Mesenchymal stem cell (in vitro differentiated cells and primary cell): ENCODE results near the gene ZSWIM6.

ENCODE experiments used
- DNase-seq: peaks from one replicate; pipeline ENCODE4 v3.0.0-alpha.2; 2013
- H2AFZ ChIP-seq: one replicate; pipeline ENCODE4 v1.6.1; 2013; ENCODE audit warnings: low read depth, mild to moderate bottlenecking, control low read depth, inconsistent platforms, low read length, moderate library complexity
- H2AK5ac ChIP-seq: 2 replicates; pipeline ENCODE4 v1.6.1; 2013; ENCODE audit warnings: low read length, moderate library complexity, mild to moderate bottlenecking, inconsistent platforms; ENCODE audit not compliant: severe bottlenecking
- H2BK120ac ChIP-seq: one replicate; pipeline ENCODE4 v1.6.1; 2013; ENCODE audit warnings: low read depth, mild to moderate bottlenecking, inconsistent platforms, low read length, moderate library complexity
- H2BK12ac ChIP-seq, 2 experiments: one replicate each; pipeline ENCODE4 v1.6.1; 2013; ENCODE audit warnings: inconsistent platforms in 2 of 2, low read length in 2 of 2, mild to moderate bottlenecking in 2 of 2, moderate library complexity in 2 of 2, control low read depth in 1 of 2
- H2BK15ac ChIP-seq: one replicate; pipeline ENCODE4 v1.6.1; 2013; ENCODE audit warnings: mild to moderate bottlenecking, low read depth, inconsistent platforms; ENCODE audit not compliant: poor library complexity, severe bottlenecking
- H2BK5ac ChIP-seq: 2 replicates; pipeline ENCODE4 v1.6.1; 2013; ENCODE audit warnings: low read depth, mild to moderate bottlenecking, low read length, control low read depth, inconsistent platforms; ENCODE audit not compliant: poor library complexity, severe bottlenecking
- H3K14ac ChIP-seq, 2 experiments: one replicate each; pipeline ENCODE4 v1.6.1; 2013; ENCODE audit warnings: inconsistent platforms in 2 of 2, low read length in 2 of 2, control low read depth in 1 of 2, mild to moderate bottlenecking in 1 of 2, moderate library complexity in 1 of 2
- H3K18ac ChIP-seq, 2 experiments: one replicate each; pipeline ENCODE4 v1.6.1; 2013; ENCODE audit warnings: inconsistent platforms in 2 of 2, low read length in 2 of 2, control low read depth in 1 of 2, low read depth in 1 of 2, mild to moderate bottlenecking in 1 of 2
- H3K23ac ChIP-seq, 2 experiments: one replicate each; pipeline ENCODE4 v1.6.1; 2013; ENCODE audit warnings: inconsistent platforms in 2 of 2, low read length in 2 of 2, mild to moderate bottlenecking in 2 of 2, moderate library complexity in 2 of 2, control low read depth in 1 of 2
- H3K27ac ChIP-seq: 2 replicates; pipeline ENCODE4 v1.5.1; 2013; ENCODE audit warnings: mild to moderate bottlenecking, moderate library complexity, low read length, control low read depth, inconsistent platforms; ENCODE audit not compliant: poor library complexity, severe bottlenecking
- H3K27me3 ChIP-seq, 2 experiments: 2 replicates each; pipeline versions ENCODE4 v1.6.1 to v1.7.0; 2013; ENCODE audit warnings: low read length in 2 of 2, mild to moderate bottlenecking in 2 of 2, moderate library complexity in 2 of 2, control low read depth in 1 of 2, inconsistent platforms in 1 of 2; ENCODE audit not compliant: control insufficient read depth in 1 of 2, insufficient read depth in 1 of 2
- H3K36me3 ChIP-seq, 2 experiments: 2 replicates each; pipeline versions ENCODE4 v1.6.1 to v1.7.0; 2013; ENCODE audit warnings: low read length in 2 of 2, control low read depth in 1 of 2, inconsistent platforms in 1 of 2, low read depth in 1 of 2, mild to moderate bottlenecking in 1 of 2; ENCODE audit not compliant: insufficient read depth in 2 of 2, control insufficient read depth in 1 of 2
- H3K4ac ChIP-seq, 2 experiments: one replicate each; pipeline ENCODE4 v1.6.1; 2013; ENCODE audit warnings: inconsistent platforms in 2 of 2, low read length in 2 of 2, mild to moderate bottlenecking in 2 of 2, moderate library complexity in 2 of 2, control low read depth in 1 of 2, low read depth in 1 of 2
- H3K4me1 ChIP-seq: 2 replicates; pipeline ENCODE4 v1.6.1; 2013; ENCODE audit warnings: low read depth, low read length, control low read depth; ENCODE audit not compliant: control insufficient read depth, insufficient read depth
- H3K4me2 ChIP-seq: 2 replicates; pipeline ENCODE4 v1.6.1; 2013; ENCODE audit warnings: low read length, mild to moderate bottlenecking, inconsistent platforms; ENCODE audit not compliant: poor library complexity, severe bottlenecking
- H3K4me3 ChIP-seq, 2 experiments: 2 replicates each; pipeline versions ENCODE4 v1.5.1 to v1.7.0; 2013; ENCODE audit warnings: low read length in 2 of 2, mild to moderate bottlenecking in 2 of 2, control low read depth in 1 of 2, low read depth in 1 of 2; ENCODE audit not compliant: insufficient read depth in 1 of 2
- H3K79me1 ChIP-seq: replicated peaks from 2 replicates; pipeline ENCODE4 v1.6.1; 2013; ENCODE audit warnings: mild to moderate bottlenecking, control low read depth, low read length, inconsistent platforms; ENCODE audit not compliant: poor library complexity, severe bottlenecking
- H3K9ac ChIP-seq: 2 replicates; pipeline ENCODE4 v1.7.0; 2013; ENCODE audit warnings: mild to moderate bottlenecking, low read length, moderate library complexity
- H3K9me3 ChIP-seq: 2 replicates; pipeline ENCODE4 v1.7.0; 2013; ENCODE audit warnings: mild to moderate bottlenecking, low read length; ENCODE audit not compliant: control insufficient read depth
- H4K8ac ChIP-seq: one replicate; pipeline ENCODE4 v1.6.1; 2013; ENCODE audit warnings: inconsistent platforms, mild to moderate bottlenecking, low read length, moderate library complexity
- H4K91ac ChIP-seq: one replicate; pipeline ENCODE4 v1.6.1; 2013; ENCODE audit warnings: mild to moderate bottlenecking, low read length, inconsistent platforms
- WGBS: methylation state at CpG from one replicate; pipeline ENCODE4 v1.1.7; 2013; ENCODE audit warnings: mixed read lengths; 5-methylcytosine and 5-hydroxymethylcytosine counted together

ZSWIM6 gene

GRCh38 chr5:61371474-61371873, 39.4 kb downstream of the ZSWIM6 start:
- Histone ChIP-seq H2AFZ (no peak overlapping the region), H3K4me1 (no peaks in the 10 kb centered on the region), H3K27ac (no peak overlapping the region), H2BK15ac (no peak overlapping the region), H3K9ac (no peak overlapping the region), H3K4me3 (no peak overlapping the region), H2BK12ac (no peak overlapping the region), H2AK5ac (no peak overlapping the region), H3K27me3 (no peaks in the 10 kb centered on the region), H2BK5ac (no peak overlapping the region), H3K9me3 (no peaks in the 10 kb centered on the region), H3K4me2 (no peak overlapping the region), H3K36me3 (no peaks in the 10 kb centered on the region), H2BK120ac (no peak overlapping the region), H3K14ac (no peak overlapping the region), H4K8ac (no peak overlapping the region), H4K91ac (no peak overlapping the region), H3K18ac (peak overlapping the region in 1 of 2 experiments; percentile 21), H3K79me1 (peaks cover 19% of the 10 kb centered on the region), H3K23ac (no peak overlapping the region), H3K4ac (no peak overlapping the region)
- 74% methylated on average over 5 of the region's 5 CpGs for WGBS
- no peak for DNase-seq

DNA sequence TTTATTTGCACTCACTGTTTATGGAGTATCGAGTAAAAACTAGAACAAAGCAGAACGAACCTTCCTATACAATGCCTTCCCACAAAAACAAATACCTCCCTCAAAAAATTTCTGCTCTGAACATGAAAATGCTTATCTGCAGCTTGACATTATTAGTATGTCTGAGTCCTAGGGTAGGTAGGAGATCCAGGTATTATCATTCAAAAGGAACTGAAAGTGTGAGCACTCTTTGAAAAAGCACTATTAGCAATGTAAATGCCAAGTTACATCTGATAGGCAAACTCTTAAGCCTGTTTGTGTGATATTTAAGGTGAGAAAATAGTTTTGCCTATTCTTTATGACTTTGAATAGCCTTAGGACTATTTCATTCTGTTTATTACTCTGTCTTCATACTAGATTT, 47.6 kb downstream of the ZSWIM6 start:
- Histone ChIP-seq H2BK120ac (no peak overlapping the region), H4K8ac (no peak overlapping the region), H3K4me1 (no peaks in the 10 kb centered on the region), H3K23ac (no peak overlapping the region), H3K4me2 (no peak overlapping the region), H2BK15ac (no peak overlapping the region), H2AK5ac (no peak overlapping the region), H2BK12ac (no peak overlapping the region), H3K4ac (no peak overlapping the region), H3K79me1 (peaks cover 11% of the 10 kb centered on the region), H3K9ac (no peak overlapping the region), H2BK5ac (no peak overlapping the region), H3K27ac (no peak overlapping the region), H3K18ac (no peak overlapping the region), H3K9me3 (no peaks in the 10 kb centered on the region), H3K27me3 (no peaks in the 10 kb centered on the region), H3K4me3 (no peak overlapping the region), H3K14ac (no peak overlapping the region), H2AFZ (no peak overlapping the region), H4K91ac (no peak overlapping the region), H3K36me3 (no peaks in the 10 kb centered on the region)
- no peak for DNase-seq
- WGBS = no CpG with 5 or more reads among the region's 2 CpGs

- H3K14ac ChIP-seq = no peak overlapping the region
- H2AK5ac ChIP-seq = no peak overlapping the region
- no peak overlapping the region for H3K9ac ChIP-seq
Measured at GRCh38 chr5:61381968-61382367, 49.9 kb downstream of the ZSWIM6 start.

DNA sequence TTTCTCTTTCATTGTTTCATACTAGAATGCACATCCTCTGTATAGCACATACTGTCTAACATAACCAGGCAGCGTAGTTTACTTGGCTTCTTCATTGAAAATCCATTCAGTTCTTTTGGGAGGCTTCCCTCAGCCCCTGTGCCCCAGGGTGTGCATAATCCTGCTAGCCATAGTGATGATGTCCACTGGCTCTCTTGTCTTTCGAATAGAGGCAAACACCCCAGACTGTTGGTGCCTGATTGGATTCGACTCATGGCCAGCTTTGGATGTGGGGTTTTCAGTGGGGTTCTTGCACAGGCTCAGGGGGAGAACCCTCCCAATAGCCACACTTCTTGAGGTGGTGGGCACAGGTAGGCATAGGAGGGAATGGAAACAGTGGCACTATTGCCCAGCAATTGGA, 53.6 kb downstream of the ZSWIM6 start:
- Histone ChIP-seq H3K36me3 (no peaks in the 10 kb centered on the region), H2BK120ac (no peak overlapping the region), H3K4me1 (no peaks in the 10 kb centered on the region), H2AK5ac (no peak overlapping the region), H3K27me3 (no peaks in the 10 kb centered on the region), H2BK5ac (no peak overlapping the region), H3K23ac (no peak overlapping the region), H3K4me2 (no peak overlapping the region), H3K14ac (no peak overlapping the region), H3K18ac (no peak overlapping the region), H2BK12ac (no peak overlapping the region), H2AFZ (no peak overlapping the region), H3K9me3 (no peaks in the 10 kb centered on the region), H3K27ac (no peak overlapping the region), H3K79me1 (peaks cover 14% of the 10 kb centered on the region), H3K9ac (no peak overlapping the region), H3K4ac (no peak overlapping the region), H4K8ac (no peak overlapping the region), H4K91ac (no peak overlapping the region), H2BK15ac (no peak overlapping the region), H3K4me3 (no peak overlapping the region)
- no peak for DNase-seq
- WGBS = 98% methylated on average over 3 of the region's 3 CpGs

More at GRCh38 chr5:61381968-61382367, 49.9 kb downstream of the ZSWIM6 start:
- Histone ChIP-seq H3K4ac (no peak overlapping the region), H4K91ac (no peak overlapping the region), H3K18ac (no peak overlapping the region), H3K36me3 (no peaks in the 10 kb centered on the region), H3K9me3 (no peaks in the 10 kb centered on the region), H2BK12ac (no peak overlapping the region), H2BK120ac (no peak overlapping the region), H3K23ac (no peak overlapping the region), H3K27me3 (no peaks in the 10 kb centered on the region), H3K4me2 (no peak overlapping the region), H3K4me1 (no peaks in the 10 kb centered on the region), H2BK15ac (no peak overlapping the region), H3K27ac (no peak overlapping the region), H3K4me3 (no peak overlapping the region), H3K79me1 (peaks cover 16% of the 10 kb centered on the region), H2BK5ac (no peak overlapping the region), H4K8ac (no peak overlapping the region), H2AFZ (no peak overlapping the region)
- WGBS = 100% methylated on average over 1 of the region's 2 CpGs
- no peak for DNase-seq
